Pancreas (tissue), 10 donors: ENCODE measurements around the gene DCP2. TPM values are rescaled to one million over a fixed set of nuclear protein-coding genes. Genes with fewer than 3 reads are reported as not detected.

Experiments used
- ATAC-seq, 4 donors: fragments of 200-7000 bp; cut with Tn5 transposase; one replicate each; pipeline versions ENCODE4 v1.8.0 to v1.9.1; 2020; ENCODE audit warnings: mild to moderate bottlenecking in 4 of 4, moderate library complexity in 4 of 4
- DNase-seq, 6 donors: peaks; one replicate each; pipeline ENCODE4 v3.0.0-alpha.2; 2020
- FAIRE-seq: peaks from 2 replicates; lab custom pipeline; 2012; peaks lifted over from hg19 to GRCh38; lab: Jason Lieb, UNC
- H3K27ac ChIP-seq, 4 donors: fragments of 200-600 bp; sonication (generic); 1 replicate in 3 of 4; 2 replicates in 1 of 4; pipeline versions ENCODE4 v1.5.0 to v1.8.0; 2020
- H3K27me3 ChIP-seq, 4 donors: fragments of 200-600 bp; one replicate each; pipeline ENCODE4 v1.8.0; 2021
- H3K36me3 ChIP-seq, 3 donors: fragments of 200-600 bp; sonication (generic) in 1 of 3; one replicate each; pipeline versions ENCODE4 v1.5.0 to v1.8.0; 2020 to 2021
- H3K4me1 ChIP-seq, 3 donors: fragments of 200-600 bp; one replicate each; pipeline ENCODE4 v1.8.0; 2021
- H3K4me3 ChIP-seq, 4 donors: fragments of 200-600 bp; sonication (generic) in 2 of 4; one replicate each; pipeline versions ENCODE4 v1.5.0 to v1.8.0; 2020 to 2021
- H3K9me3 ChIP-seq, 4 donors: fragments of 200-600 bp; one replicate each; pipeline ENCODE4 v1.8.0; 2021
- CTCF ChIP-seq, 4 donors: fragments of 200-600 bp; sonication (generic) in 3 of 4; IDR thresholded peaks; one replicate each; pipeline versions ENCODE4 v1.5.0 to v1.8.0; 2021; ENCODE audit warnings: antibody characterized with exemption in 4 of 4
- WGBS, 2 donors: extraction: QIAGEN DNeasy Blood & Tissue Kit; methylation state at CpG; one replicate each; pipeline ENCODE4 v1.1.7; 2013; 5-methylcytosine and 5-hydroxymethylcytosine counted together
- intact Hi-C, 3 donors: fragments of 100-400 bp; cut with DNase I; formaldehyde crosslinking; loops; one replicate each; pipeline versions ENCODE4 v1.11.1 to v1.14.2; 2022
- polyA plus RNA-seq, 2 donors: library from polyadenylated mRNA; stranded (reverse); fragments of 200-250 nt; gene quantifications; one replicate each; pipeline ENCODE4 v1.2.3, GENCODE V29; 2013
- total RNA-seq, 6 donors: library from RNA; stranded (reverse); fragmentation: NEBNext Ultra II Directional in 4 of 6; extraction: Animal tissue kit (Norgen Biotek cat#: 25700) in 4 of 6; gene quantifications; one replicate each; pipeline versions ENCODE4 v1.2.1 to v1.2.4, GENCODE V29; 2021 to 2023
- donor health status: healthy with polysubstance abuse.
- donor health status: DM: no; HTN: no; CAD: no; lungs with moderate emphysema.
- donor health status: DM: no; HTN: no; CAD: no.
- donor health status: control.
- donor health status: control.
- donor health status: Bipolar disorder and iron deficiency.
- donor health status: DM: yes; HTN: yes; CAD: no.
- donor health status: DM: no; HTN: no; CAD: no.
- donor health status: DM: no; HTN: no; CAD: no.
- donor health status: DM: yes; HTN: yes; CAD: no.

DCP2 gene
- total and polyA plus RNA-seq, 8 donors, result 2.7 to 28.3 (median 11.5) TPM

DNA sequence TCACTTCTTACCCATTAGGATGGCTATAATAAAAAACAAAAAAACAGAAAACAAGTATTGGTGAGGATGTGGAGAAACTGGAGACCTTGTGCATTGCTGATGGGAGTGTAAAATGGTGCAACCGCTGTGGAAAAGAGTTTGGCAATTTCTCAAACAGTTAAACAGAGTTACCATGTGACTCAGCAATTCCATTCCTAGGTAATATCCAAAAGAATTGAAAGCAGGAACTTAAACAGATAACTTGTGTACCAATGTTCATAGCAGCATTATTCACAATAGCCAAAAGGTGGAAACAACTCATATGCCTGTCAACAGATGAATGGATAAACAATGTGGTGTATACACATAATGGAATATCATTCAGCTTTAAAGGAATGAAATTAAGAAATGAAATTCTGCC, 28.9 kb downstream of the DCP2 start:
- no peaks in the 10 kb centered on the region for H3K4me1 ChIP-seq
- no peak for TF ChIP-seq CTCF (IDR thresholded peaks at IDR 0.05)
- no peaks in the 10 kb centered on the region for H3K9me3 ChIP-seq
- WGBS, 2 donors, result 87 to 91% methylated on average over 1 of the region's 1 CpG
- no peak for DNase-seq
- peaks cover 0 to 17% (median 5%) of the 10 kb centered on the region in 3 donors for H3K36me3 ChIP-seq
- H3K4me3 ChIP-seq, result no peak overlapping the region
- no peaks in the 10 kb centered on the region for H3K27me3 ChIP-seq
- no peak overlapping the region for H3K27ac ChIP-seq
- intact Hi-C loops, result no loop called here
- no peak for FAIRE-seq
- no peak for ATAC-seq

DNA sequence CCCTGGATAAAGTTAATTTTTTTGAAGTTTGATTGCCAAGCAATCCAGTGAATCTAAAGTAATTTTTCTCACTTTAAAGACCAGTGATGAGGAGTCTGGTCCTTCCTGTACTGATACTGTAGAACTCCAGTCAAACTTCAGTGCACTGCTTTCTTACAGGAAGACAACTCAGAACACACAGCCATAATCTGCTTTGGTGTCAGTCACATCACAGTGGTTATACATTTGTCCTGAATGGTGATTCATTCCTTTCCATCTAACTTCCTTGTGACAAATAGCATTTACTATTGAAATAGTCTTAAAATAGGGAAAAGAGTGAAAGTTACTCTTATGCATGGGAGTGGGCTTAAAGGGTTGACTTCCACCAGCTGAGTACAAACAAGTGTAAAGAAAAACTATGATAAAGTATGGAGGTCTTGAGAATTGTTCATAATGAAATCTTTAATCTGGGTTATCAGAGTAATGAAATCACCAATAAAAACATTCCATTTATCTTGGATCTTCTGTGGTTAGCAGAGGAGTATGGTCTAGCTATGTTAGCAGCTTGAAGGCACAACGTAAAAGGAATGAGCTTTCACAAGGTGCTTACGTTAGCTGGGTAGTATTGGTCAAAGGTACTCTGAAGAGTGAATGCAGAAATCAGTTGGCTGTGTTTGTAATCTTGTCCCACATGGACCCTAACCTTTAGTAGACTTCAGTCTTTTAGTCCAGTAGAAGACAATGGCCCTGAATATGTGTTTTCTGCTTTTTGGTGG, 41.5 kb downstream of the DCP2 start:
- no peak for TF ChIP-seq CTCF (IDR thresholded peaks at IDR 0.05)
- Histone ChIP-seq H3K36me3 (peaks cover 0 to 13% (median 6%) of the 10 kb centered on the region in 3 donors), H3K27me3 (no peaks in the 10 kb centered on the region), H3K9me3 (no peaks in the 10 kb centered on the region), H3K4me1 (no peaks in the 10 kb centered on the region), H3K27ac (no peak overlapping the region), H3K4me3 (no peak overlapping the region)
- DNase-seq, result no peak
- intact Hi-C loops, result no loop called here
- no peak for FAIRE-seq
- ATAC-seq, result no peak
- WGBS, 2 donors, result 98 to 100% methylated on average over 2 of the region's 2 CpGs

DNA sequence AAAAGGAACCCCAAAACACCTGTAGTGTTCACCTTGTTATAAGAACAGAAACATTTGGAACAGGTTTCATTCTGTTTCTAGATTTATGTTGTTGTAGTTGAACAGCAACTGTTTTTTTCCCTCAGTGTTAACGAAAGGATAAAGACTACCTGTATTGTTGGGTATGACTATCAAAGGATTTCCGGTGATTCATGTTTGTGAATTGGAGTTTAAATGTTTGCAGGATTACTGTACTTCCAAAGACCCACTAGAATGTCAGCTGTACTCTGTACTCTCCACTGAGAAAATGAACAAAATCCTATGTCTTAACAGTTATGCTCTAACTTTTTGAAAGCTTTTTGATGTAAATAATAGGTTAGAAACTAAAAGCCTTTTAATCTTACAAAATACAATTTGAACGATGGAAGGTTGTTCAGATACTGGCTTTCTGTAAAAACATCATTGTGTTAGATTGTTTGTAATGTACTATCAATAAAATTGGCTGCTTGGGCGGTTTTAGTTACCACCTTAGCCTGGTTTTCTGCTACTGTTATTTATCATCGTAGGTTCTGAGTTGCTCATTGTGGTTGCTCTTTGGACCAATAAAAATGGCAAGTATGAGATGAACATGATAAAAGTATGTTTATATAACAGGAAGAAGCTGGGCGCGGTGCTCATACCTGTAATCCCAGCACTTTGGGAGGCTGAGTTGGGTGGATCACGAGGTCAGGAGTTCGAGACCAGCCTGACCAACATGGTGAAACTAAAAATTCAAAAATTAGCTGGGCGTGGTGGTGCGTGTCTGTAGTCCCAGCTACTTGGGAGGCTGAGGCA, 44.1 kb downstream of the DCP2 start:
- H3K4me1 ChIP-seq, result no peaks in the 10 kb centered on the region
- H3K4me3 ChIP-seq, result no peak overlapping the region
- no peak for ATAC-seq
- intact Hi-C loops, result no loop called here
- no peaks in the 10 kb centered on the region for H3K27me3 ChIP-seq
- no peak for FAIRE-seq
- DNase-seq, result no peak
- no peak for TF ChIP-seq CTCF (IDR thresholded peaks at IDR 0.05)
- H3K36me3 ChIP-seq, result peaks cover 0 to 6% (median 0%) of the 10 kb centered on the region in 3 donors
- H3K9me3 ChIP-seq, result no peaks in the 10 kb centered on the region
- no peak overlapping the region for H3K27ac ChIP-seq
- WGBS, 2 donors, result 86 to 99% methylated on average over 11 of the region's 11 CpGs

GRCh38 chr5:113022661-113023060, 46.1 kb downstream of the DCP2 start:
- peaks cover 1 to 6% (median 3%) of the 10 kb centered on the region in 3 donors for H3K36me3 ChIP-seq
- TF ChIP-seq CTCF (IDR thresholded peaks at IDR 0.05), result no peak
- ATAC-seq (peak in 2 of 4 donors; percentile 23 to 24), FAIRE-seq (no peak), DNase-seq (no peak)
- H3K27ac ChIP-seq, result no peak overlapping the region
- no peak overlapping the region for H3K4me3 ChIP-seq
- intact Hi-C loops, result no loop called here
- H3K9me3 ChIP-seq, result no peaks in the 10 kb centered on the region
- H3K4me1 ChIP-seq, result no peaks in the 10 kb centered on the region
- no peaks in the 10 kb centered on the region for H3K27me3 ChIP-seq
- WGBS, 2 donors, result 79 to 85% methylated on average over 2 of the region's 2 CpGs
